Thyroid gland (tissue), 4 donors: ENCODE data around the gene ABCA4.
A peak's percentile ranks its signal among the peaks of the same experiment; 100 is the strongest.

Source experiments
- CTCF ChIP-seq, 6 experiments: fragments of 200-600 bp in 3 of 6; fragments of 450-650 bp in 3 of 6; sonication (generic) in 3 of 6; IDR thresholded peaks; one replicate each; pipeline ENCODE4 v1.5.1; 2016 to 2019; ENCODE audit warnings: antibody characterized with exemption in 6 of 6, mild to moderate bottlenecking in 2 of 6, inconsistent platforms in 1 of 6, moderate library complexity in 1 of 6
- POLR2A ChIP-seq, 2 donors: fragments of 450-650 bp; IDR thresholded peaks; one replicate each; pipeline ENCODE4 v1.6.1; 2017; ENCODE audit warnings: antibody characterized with exemption in 2 of 2, mild to moderate bottlenecking in 2 of 2, moderate library complexity in 1 of 2

GRCh38 chr1:94039514-94039870 lies 81.5 kb downstream of the ABCA4 start:
- TF ChIP-seq CTCF (IDR thresholded peaks at IDR 0.05) (peak; percentile 71 to 89 (median 75)), POLR2A (IDR thresholded peaks at IDR 0.05) (no peak)
